NCI-H2107 treated with DMSO at 0.1 percent for 48 hours (cell line): ENCODE results near the gene NRAP.
A peak's percentile ranks its signal among the peaks of the same experiment; 100 is the strongest.
"Not testable (repeated sequence)": the region's sequence is repeated elsewhere in the genome, so short reads cannot be mapped to it uniquely, and the experiment has no call there.

Experiments used
- DNase-seq: peaks from one replicate; lab custom pipeline; 2025; ENCODE audit not compliant: unreplicated experiment; lab: John Stamatoyannopoulos, UW

Gene NRAP

GRCh38 chr10:113683300-113683699 lies 19.5 kb upstream of the NRAP start:
- DNase-seq, result no peak

- no peak for DNase-seq
These were observed 18.0 kb upstream of the NRAP start for GRCh38 chr10:113681533-113682470.

GRCh38 chr10:113680190-113681111 lies 16.6 kb upstream of the NRAP start:
- DNase-seq, result no peak

GRCh38 chr10:113679463-113680189 lies 15.8 kb upstream of the NRAP start, which contains the start of gene CASP7:
CASP7 (plus strand) TSS chr10:113679912; CDS start chr10:113697494, 17,582 bp downstream.
- DNase-seq, result peak; percentile 17

- DNase-seq, result no peak
These were observed 2.9 kb upstream of the NRAP start for GRCh38 chr10:113666682-113667252.

GRCh38 chr10:113665806-113666354 lies 2.0 kb upstream of the NRAP start:
- DNase-seq, result no peak

- DNase-seq, result no peak
These were observed 1.5 kb upstream of the NRAP start for GRCh38 chr10:113665352-113665751.

- DNase-seq, result no peak
These were observed 699 bp downstream of the NRAP start for GRCh38 chr10:113663142-113663541.

- DNase-seq, result no peak
These were observed 2.5 kb downstream of the NRAP start for GRCh38 chr10:113661332-113661731.

- no peak for DNase-seq
These were observed 6.3 kb downstream of the NRAP start for GRCh38 chr10:113657544-113657943.

- no peak for DNase-seq
These were observed 6.9 kb downstream of the NRAP start for GRCh38 chr10:113656896-113657295.

GRCh38 chr10:113652456-113652855 lies 11.4 kb downstream of the NRAP start:
- not testable (repeated sequence) for DNase-seq

GRCh38 chr10:113651898-113652297 lies 11.9 kb downstream of the NRAP start:
- DNase-seq, result no peak

- DNase-seq, result no peak
These were observed 12.8 kb downstream of the NRAP start for GRCh38 chr10:113651021-113651420.

GRCh38 chr10:113650172-113650571 lies 13.7 kb downstream of the NRAP start:
- DNase-seq, result no peak

- DNase-seq, result no peak
These were observed 15.4 kb downstream of the NRAP start for GRCh38 chr10:113648478-113648877.

GRCh38 chr10:113647812-113648211 lies 16.0 kb downstream of the NRAP start:
- no peak for DNase-seq

- DNase-seq, result no peak
These were observed 17.3 kb downstream of the NRAP start for GRCh38 chr10:113646336-113647201.
